ENCODE measurements around the gene AUTS2. TPM values are rescaled to one million over a fixed set of nuclear protein-coding genes. Genes with fewer than 3 reads are reported as not detected.

AUTS2 gene
- total and polyA plus RNA-seq, 2 of the 8 experiments (the other 6 are each of a cell fraction or from before 2014, with no cell fraction given): 25.9 to 101 TPM

DNA sequence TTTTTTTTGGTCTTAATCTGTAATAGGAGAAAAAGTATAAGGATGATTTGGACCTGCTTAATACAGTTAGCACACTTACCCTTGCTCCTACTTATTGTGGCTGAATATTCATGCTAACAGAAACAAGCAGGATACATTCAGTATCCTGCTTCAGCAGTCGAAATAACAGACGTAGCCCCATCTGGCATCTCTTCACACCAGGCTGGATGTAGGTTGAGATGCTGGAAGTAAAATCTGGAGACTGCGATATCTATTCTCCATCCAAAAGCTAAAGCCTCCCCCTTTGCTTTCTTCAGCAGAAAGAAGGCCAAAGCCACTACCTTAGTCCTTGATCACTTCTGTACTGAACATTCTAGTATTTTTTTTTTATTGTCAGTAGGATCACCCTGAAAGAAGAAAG lies 537.4 kb downstream of the AUTS2 start (continued):
- TF ChIP-seq, protein P1, sequence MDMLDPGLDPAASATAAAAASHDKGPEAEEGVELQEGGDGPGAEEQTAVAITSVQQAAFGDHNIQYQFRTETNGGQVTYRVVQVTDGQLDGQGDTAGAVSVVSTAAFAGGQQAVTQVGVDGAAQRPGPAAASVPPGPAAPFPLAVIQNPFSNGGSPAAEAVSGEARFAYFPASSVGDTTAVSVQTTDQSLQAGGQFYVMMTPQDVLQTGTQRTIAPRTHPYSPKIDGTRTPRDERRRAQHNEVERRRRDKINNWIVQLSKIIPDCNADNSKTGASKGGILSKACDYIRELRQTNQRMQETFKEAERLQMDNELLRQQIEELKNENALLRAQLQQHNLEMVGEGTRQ (IDR thresholded peaks at IDR 0.05; ENCODE audit: low read length): no peak
- TF ChIP-seq BACH1 (IDR thresholded peaks at IDR 0.05; ENCODE audit: low read length): no peak
- no peak for TF ChIP-seq TEAD4 (IDR thresholded peaks at IDR 0.05; ENCODE audit: low read depth, low read length)
- no peak for TF ChIP-seq SIRT6 (IDR thresholded peaks at IDR 0.05; ENCODE audit: low read length)
